Measurements from ENCODE around the gene FBXW5. TPM values are rescaled to one million over a fixed set of nuclear protein-coding genes. Genes with fewer than 3 reads are reported as not detected.

The FBXW5 gene
- total RNA-seq, 1 experiment from 2014 or later, result 50.8 TPM

GRCh38 chr9:136971746-136972145 lies 27.2 kb upstream of the FBXW5 start:
- H3K4me3 Mint-ChIP-seq (ENCODE audit: low read depth, unreplicated experiment), result no peak overlapping the region
- BruUV-seq (replicated peaks), result no TSS peak
- H3K27ac Mint-ChIP-seq (ENCODE audit: unreplicated experiment), result no peak overlapping the region
- intact Hi-C loops (cut with micrococcal nuclease; ENCODE audit: unreplicated experiment), result no loop called here
- no peaks in the 10 kb centered on the region for H3K27me3 Mint-ChIP-seq (ENCODE audit: unreplicated experiment)
- TF ChIP-seq CTCF (IDR thresholded peaks at IDR 0.05; ENCODE audit: unreplicated experiment), result no peak
- H3K4me1 Mint-ChIP-seq (ENCODE audit: low read depth, unreplicated experiment), result no peaks in the 10 kb centered on the region
- no peak for DNase-seq
- CTCF ChIA-PET, result no interaction called here
- H3K9me3 Mint-ChIP-seq (ENCODE audit: low read depth, unreplicated experiment), result no peaks in the 10 kb centered on the region
- no peaks in the 10 kb centered on the region for H3K36me3 Mint-ChIP-seq (ENCODE audit: insufficient read depth, unreplicated experiment)

GRCh38 chr9:136970361-136970760 lies 25.8 kb upstream of the FBXW5 start:
- H3K4me3 Mint-ChIP-seq (ENCODE audit: low read depth, unreplicated experiment), result no peak overlapping the region
- BruUV-seq (replicated peaks), result no TSS peak
- no peaks in the 10 kb centered on the region for H3K4me1 Mint-ChIP-seq (ENCODE audit: low read depth, unreplicated experiment)
- no peaks in the 10 kb centered on the region for H3K27me3 Mint-ChIP-seq (ENCODE audit: unreplicated experiment)
- H3K27ac Mint-ChIP-seq (ENCODE audit: unreplicated experiment), result no peak overlapping the region
- no peaks in the 10 kb centered on the region for H3K9me3 Mint-ChIP-seq (ENCODE audit: low read depth, unreplicated experiment)
- peaks cover 8% of the 10 kb centered on the region for H3K36me3 Mint-ChIP-seq (ENCODE audit: insufficient read depth, unreplicated experiment)
- no peak for TF ChIP-seq CTCF (IDR thresholded peaks at IDR 0.05; ENCODE audit: unreplicated experiment)
- intact Hi-C loops (cut with micrococcal nuclease; ENCODE audit: unreplicated experiment), result no loop called here
- CTCF ChIA-PET, result no interaction called here
- no peak for DNase-seq

GRCh38 chr9:136969774-136970173 lies 25.2 kb upstream of the FBXW5 start:
- DNase-seq, result no peak
- Mint-ChIP-seq H3K4me3 (ENCODE audit: low read depth, unreplicated experiment) (no peak overlapping the region), H3K27ac (ENCODE audit: unreplicated experiment) (no peak overlapping the region), H3K9me3 (ENCODE audit: low read depth, unreplicated experiment) (no peaks in the 10 kb centered on the region), H3K36me3 (ENCODE audit: insufficient read depth, unreplicated experiment) (peaks cover 8% of the 10 kb centered on the region), H3K27me3 (ENCODE audit: unreplicated experiment) (no peaks in the 10 kb centered on the region), H3K4me1 (ENCODE audit: low read depth, unreplicated experiment) (no peaks in the 10 kb centered on the region)
- no TSS peak for BruUV-seq (replicated peaks)
- no peak for TF ChIP-seq CTCF (IDR thresholded peaks at IDR 0.05; ENCODE audit: unreplicated experiment)
- CTCF ChIA-PET, result no interaction called here
- intact Hi-C loops (cut with micrococcal nuclease; ENCODE audit: unreplicated experiment), result no loop called here

GRCh38 chr9:136969150-136969549 lies 24.6 kb upstream of the FBXW5 start:
- no peak for DNase-seq
- no TSS peak for BruUV-seq (replicated peaks)
- intact Hi-C loops (cut with micrococcal nuclease; ENCODE audit: unreplicated experiment), result no loop called here
- Mint-ChIP-seq H3K4me1 (ENCODE audit: low read depth, unreplicated experiment) (no peaks in the 10 kb centered on the region), H3K27me3 (ENCODE audit: unreplicated experiment) (no peaks in the 10 kb centered on the region), H3K36me3 (ENCODE audit: insufficient read depth, unreplicated experiment) (peaks cover 8% of the 10 kb centered on the region), H3K27ac (ENCODE audit: unreplicated experiment) (no peak overlapping the region), H3K4me3 (ENCODE audit: low read depth, unreplicated experiment) (no peak overlapping the region), H3K9me3 (ENCODE audit: low read depth, unreplicated experiment) (no peaks in the 10 kb centered on the region)
- CTCF ChIA-PET, result no interaction called here
- TF ChIP-seq CTCF (IDR thresholded peaks at IDR 0.05; ENCODE audit: unreplicated experiment), result no peak
